ENCODE results near the gene LRRC14B. TPM values are rescaled to one million over a fixed set of nuclear protein-coding genes. Genes with fewer than 3 reads are reported as not detected.

Gene LRRC14B
- polyA plus RNA-seq, 12 donors: 10.9 to 43.0 (median 22.5) TPM; not detected in 1

DNA sequence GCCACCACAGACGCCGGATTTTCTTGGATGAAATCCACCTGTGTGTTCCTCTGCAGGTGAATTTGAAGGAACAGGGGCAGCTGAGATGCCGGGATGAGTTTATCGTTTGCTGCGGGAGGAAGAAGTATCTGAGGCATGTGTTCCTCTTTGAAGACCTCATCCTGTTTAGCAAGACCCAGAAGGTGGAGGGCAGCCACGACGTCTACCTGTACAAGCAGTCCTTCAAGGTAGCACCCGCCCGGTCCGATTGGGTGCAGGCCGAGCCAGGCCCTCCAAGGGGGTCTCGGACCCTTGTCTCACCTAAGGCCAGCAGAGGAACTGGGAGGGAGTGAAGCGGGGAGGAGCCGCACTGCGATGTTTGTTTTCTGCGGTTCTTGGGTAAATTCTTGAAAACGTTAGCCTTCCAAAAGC, 18.4 kb upstream of the LRRC14B start:
- DNase-seq: no peak

DNA sequence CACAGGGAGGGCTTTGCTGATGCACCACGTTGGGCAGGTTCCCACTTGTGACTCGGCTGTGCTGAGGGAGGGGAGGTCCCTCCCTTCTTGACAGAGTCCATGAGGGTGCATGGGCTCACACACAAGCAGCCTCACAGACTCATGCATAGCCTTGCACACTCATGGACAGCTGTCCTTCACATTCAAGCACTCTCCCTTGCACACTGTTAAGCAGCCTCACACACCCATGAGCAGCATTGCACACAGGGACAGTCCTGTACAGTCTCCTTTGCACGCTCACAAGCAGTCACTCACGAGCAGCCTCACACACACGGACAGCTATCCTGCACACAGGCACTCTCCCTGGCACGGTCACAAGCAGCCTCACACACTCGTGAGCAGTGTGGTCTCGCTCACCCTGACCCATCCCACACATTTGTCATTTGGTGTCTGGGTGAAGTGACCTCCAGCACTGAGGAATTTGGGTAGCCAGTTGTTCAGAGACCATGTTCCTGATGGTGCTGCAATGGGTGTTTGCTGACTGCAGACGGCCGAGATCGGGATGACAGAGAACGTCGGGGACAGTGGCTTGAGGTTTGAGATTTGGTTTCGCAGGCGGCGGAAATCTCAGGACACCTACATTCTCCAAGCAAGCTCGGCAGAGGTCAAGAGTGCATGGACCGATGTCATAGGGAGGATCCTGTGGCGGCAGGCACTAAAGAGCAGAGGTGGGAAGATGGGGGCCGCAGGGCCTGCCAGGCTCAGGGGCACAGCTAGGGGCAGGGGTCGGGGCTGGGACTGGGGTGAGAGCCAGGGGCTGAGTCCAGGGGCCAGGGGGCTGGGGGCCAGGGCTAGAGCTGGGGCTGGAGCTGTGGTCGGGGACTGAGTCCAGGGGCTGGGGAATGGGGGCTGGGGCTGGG, 17.7 kb upstream of the LRRC14B start:
- no peak for DNase-seq

DNA sequence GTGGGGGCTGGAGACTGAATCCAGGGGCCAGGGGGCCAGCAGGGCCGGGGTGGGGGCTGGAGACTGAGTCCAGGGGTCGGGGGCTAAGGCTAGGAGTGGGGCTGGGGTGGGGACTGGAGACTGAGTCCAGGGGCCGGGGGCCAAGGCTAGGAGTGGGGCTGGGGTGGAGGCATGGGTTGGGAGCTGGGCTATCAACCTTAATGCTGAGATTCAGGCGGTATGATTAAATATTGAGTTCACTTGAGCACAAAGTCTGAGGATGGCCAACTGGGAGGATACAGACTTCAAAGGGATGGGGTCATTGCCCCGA, 17.0 kb upstream of the LRRC14B start:
- DNase-seq: no peak

DNA sequence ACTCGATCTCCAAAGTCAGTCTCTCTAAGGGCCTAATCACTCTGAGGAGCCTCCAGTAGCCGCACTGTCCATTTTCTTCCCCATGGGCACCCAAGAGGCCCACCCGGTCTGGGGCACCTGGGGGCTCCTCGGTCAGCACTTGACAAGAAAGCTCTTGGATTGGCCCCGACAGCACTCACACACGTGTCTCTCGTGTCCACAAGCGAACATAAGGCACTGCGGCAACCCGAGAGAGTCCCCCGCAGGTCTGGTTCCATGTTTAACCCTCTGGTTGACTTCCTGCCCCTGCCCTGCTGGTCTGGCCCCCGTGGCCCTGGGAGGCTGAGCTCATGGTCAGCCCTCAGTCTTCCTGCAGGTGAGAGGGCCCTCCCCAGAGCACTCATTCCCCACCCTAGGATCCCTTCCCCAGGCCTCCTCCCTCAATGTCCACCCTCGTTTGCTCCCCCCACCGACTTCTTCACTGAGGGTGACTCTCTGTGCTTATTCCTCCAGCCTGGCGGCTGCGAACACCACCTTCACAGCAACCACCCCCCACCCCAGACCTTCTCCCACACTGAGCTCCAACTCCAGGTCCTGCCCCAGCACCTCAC, 16.3 kb upstream of the LRRC14B start:
- DNase-seq: no peak

DNA sequence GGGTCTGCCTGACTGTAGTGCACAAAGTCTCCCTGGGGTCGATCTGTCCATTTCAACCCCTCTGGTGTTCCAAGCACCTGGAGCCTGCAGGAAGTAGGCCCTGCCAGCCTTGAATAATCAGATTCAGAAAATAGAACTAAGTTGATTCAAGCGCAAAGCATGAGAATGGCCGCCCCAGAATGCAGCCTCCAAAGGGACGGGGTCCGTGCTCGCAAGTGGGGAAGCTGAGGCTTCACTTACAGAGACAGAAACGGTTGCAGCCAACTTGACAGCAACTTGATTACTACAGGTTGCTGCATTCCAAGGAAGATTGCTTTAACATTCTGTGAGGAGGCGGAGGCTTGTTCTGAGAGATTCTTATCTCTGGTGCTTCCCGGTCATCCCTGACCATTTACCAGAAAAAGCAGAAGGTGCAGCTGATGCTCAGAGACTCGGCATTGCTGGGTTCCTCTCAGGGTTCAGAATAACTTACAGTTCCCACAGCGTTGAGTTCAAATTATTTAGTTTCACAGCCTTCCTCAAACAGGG, 14.9 kb upstream of the LRRC14B start:
- DNase-seq: no peak

DNA sequence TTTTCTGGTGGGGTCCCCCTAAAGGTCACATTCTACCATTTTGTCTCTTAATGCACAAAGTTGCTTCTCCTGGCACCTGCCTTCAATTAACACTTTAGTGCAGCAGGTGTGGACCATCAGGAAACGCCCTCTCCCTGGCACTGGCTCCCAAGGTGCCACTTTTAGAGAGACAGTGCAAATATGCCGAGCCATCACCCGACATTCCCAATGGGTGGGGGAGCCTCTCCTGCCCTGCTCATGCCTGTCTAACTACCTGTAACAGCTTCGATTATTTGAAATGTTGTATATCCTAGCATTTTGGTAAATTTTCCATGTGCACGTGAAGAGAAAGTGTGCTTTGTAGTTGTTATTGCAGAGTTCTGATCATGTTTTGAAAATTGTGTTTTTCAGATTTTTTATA, 13.2 kb upstream of the LRRC14B start:
- DNase-seq: no peak

DNA sequence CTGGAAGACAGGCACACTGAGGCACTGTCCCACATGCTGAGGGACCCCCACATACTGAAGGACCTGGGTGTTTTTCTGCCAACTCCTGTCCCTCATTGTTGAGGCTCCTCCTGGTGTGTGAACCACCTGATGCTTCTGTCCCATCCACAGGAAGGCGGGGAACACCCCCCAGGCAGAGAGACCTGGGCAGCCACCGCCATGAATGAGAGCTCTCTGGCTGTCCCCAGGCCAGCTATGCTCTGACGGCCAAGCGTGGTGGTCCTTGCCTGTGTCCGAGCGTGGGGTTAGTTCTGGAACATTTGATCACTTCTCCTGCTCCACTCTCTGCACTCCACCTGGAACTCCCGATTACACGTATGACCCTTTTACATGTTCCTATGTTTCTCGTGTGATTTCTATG, 11.9 kb upstream of the LRRC14B start:
- DNase-seq: no peak

DNA sequence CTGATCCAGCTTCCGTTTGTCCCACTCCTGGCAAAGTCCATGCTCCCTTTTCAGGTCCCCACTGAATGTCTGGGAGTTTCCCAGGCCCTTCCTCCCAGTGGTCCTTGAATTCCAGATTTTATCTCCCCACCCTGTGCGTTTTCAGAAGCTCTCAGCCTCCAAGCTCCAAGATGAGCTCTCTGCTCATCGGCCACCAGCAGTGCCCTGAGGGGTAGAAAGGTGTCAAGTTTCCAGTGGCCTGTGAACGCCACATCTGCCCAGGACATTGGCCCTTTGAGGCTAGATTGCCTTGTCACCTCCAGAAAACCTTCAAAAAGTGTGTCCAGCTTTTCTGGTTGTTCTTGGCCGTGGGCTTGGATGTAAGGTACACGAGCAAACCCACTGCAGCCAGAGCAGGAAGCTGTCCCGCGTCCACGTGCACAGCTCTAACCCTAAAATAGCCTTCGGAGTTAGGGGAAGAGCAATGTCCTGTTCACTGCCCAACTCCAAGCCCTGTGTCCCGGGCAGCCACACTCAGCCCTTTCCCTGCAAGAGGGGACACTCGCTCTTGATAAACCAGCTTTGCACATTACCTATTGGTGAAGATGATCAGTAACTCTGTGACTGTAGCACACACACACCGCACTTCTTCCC, 10.9 kb upstream of the LRRC14B start:
- no peak for DNase-seq

DNA sequence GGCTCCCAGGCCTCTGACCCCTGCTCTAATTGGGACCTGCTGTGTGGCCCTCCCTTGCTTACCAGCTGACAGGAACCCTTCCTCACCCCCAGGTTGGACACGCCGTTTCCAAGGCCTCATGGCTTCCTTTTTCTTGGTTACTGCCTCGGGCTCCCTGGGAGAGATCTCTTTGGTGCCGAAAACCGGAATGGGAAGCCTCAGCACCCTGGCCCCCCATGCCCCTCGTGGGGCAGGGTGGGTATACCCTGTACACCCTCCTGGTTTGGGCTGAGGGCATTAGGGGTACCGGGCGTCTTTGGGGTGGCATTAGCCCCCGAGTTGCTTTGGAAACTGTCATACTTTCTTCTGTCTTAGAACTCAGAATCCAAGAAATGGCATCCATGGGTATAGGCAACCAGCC, 10.1 kb upstream of the LRRC14B start:
- no peak for DNase-seq

DNA sequence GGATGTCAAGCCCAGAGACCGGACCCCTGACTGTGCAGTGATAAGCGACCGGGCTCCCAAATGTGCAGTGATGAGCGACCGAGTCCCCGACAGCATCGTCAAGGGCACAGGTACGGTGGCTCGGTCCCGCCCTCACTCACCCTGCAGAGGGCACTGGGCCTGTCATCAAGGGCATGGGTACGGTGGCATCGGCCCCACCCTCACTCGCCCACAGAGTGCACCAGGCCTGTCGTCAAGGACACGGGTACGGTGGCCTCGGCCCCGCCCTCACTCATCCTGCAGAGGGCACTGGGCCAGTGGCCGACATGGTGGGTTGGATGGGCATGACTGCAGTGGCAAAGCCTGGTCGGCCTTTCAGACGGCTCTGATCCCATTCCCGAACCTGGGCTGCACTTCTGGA, 9.7 kb upstream of the LRRC14B start:
- no peak for DNase-seq

DNA sequence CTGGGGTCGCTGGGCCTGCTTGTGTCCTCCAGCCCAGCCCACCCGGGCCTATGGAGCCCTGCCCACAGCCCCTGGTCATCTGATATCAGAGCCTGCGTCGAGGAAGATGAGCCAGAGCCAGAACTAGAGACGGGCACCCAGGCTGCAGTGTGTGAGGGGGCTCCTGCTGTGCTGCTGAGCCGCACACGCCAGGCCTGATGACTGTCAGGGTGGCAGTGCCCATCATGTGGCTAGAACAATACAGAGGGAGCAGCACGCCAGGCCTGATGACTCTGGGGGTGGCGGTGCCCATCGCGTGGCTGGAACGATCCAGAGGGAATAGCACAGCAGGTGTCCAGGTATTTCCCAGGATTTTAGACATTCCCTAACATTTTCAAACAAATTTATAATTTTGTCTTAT, 9.2 kb upstream of the LRRC14B start:
- no peak for DNase-seq

DNA sequence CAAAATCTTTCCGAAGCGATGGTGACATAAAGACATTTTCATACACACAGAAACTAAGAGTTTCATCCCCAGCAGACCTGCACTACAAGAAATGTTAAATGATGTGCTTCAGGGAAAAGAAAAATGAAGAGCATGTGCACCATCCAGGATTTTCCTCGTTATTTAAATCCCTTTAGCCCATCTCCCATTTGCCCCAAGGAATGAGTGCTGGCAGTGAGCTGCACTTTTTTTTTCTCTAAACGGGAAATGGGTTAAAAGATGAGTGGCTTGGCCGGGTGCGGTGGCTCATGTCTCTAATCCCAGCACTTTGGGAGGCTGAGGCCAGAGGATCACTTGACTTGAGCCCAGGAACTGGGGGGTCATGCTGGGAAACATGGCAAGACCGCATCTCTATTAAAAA, 6.8 kb upstream of the LRRC14B start:
- DNase-seq: no peak

DNA sequence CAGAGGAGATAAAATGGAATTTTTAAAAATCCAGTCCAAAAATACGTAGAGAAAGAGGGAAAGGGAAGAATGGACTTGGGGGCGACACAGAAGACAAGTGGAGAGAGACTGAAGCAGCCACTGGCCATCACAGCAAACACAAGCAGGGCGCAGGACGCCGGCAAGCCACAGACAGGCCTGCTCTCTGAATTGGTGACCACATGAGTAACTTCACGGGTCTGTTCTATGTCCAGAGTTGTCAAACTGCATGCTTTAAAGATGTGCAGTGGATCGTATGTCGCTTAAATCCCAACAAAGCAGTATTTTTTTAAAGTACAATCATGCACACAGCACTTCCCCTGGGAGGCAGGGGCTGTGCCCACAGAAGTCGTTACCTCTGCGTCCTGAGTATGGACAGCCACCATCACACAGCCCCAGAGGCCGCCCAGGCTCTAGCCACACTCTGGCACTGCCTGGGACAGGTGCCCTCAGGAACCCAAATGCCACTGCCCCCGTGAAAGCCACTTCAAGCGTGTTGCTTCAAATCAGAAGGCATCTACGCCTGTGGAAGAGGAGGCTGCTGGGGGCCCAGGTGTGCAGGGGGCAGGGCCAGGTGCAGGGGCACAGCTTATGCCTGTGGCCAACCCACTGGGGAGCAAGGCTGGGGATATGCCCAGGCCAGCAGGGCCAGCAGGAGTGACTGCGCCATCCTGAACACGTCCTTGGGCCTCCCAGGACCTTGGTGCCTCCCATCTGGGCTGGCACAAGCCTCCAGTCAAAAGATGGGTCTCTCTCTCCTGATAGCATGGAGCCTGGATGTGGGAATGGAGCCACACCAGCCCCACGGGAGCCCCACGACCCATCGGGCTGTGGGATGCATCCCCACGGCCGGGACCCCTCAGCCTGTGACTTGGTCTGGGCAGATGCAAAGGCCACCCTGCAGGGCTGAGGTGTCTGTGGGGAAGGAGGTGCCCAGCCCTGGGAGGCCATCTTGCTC, 5.9 kb upstream of the LRRC14B start:
- DNase-seq: no peak

DNA sequence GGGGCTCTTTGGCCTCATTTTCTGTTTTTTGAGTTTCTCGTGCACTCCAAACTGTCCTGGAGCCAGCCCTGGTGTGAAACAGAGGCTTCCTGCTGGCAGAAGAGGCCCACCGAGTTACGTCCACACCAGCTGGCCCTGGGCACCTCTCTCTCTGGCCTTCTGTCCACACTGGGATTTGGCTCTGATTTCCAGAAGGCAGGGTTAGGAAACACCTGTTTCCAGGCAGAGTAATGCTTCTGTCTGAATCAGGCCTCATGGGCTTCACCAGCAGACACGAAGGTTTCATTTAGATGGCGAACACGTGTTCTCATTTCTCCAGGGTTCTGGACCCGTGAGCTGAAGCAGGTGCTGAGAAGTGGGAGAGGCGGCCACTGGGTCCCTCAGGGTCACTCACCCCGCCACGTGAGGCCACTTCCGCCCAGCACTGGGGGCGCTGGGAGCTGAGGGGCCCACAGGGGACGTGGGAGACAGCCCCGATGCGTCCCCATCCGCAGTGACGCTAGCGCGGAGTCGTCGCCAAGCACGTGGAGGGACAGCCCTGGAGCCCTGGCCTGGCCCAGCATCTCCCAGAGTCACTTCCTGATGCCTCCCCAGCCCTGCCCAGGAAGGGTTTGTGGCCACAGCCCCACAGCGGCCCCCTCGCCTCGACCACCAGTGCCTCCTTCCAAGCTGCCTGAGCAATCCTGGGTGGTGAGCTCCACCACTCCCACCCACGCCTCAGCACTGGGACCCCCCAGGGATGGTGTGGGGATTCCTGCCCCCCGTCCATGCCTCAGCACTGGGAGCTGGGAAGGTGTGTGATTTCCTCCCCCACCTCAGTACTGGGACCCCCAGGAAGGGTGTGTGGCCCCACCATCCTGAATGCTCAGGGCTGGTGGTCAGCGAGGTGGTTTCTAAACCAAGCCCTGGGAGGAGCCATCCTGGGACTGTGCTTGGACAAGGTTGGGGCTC, 4.9 kb upstream of the LRRC14B start:
- DNase-seq: no peak

DNA sequence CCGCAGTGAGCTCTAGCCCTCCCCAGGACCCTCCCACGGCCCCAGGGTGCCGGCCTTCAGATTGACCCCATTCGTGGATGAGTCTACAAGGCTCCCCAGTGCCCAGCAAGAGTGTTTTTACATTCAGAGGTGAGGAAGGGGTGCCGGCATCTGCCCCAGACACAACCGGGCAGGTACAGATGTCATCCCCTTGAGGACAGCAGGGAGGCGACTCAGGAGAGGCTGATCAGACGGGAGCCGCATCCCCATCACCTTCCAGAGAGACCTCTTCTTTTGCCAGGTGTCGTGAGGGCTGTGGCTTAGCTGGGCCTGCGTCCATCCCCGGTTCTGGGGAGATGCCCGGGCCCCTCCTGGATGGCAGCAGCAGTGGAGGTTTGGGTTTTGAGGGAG, 4.3 kb upstream of the LRRC14B start:
- no peak for DNase-seq

DNA sequence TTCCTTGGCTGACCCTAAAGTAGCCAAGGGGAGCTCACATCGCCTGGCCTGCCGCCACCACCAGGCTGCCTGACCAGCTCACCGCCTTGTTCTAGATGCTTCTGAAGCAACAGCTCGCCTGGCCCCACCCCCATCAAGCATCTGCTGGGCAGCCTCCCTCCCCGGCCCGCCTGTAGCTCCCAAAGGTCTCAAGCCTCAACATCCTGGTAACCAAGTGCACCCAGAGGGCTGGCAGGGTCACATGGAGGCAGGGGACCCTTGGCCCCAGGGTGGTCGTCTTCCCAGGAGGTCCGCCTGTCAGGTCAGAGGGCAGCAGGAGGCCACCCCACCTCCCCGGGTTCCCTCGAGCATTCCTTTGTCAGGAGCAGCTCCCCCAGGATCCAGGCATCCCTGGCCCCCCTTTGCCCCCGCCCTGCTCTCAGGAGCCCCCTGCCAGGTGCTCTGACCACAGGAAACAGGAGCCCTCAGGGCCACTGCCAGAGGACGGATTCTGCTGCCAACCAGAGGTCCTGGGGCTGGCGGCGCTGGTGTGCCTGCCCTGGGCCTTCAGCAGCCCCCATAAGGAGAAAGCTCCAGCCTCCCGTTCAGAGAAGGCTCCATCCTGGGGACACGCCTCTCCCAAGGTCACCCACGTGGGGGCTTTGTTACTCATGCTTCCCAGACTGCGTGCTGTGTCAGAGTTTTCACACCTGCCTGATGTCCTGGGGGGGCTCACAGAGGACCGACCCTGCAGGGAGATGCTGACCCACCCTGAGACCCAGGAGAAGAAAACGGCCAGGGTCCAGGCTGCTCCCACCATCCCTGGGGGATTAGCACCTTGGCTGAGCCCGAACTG, 3.5 kb upstream of the LRRC14B start:
- DNase-seq: no peak

DNA sequence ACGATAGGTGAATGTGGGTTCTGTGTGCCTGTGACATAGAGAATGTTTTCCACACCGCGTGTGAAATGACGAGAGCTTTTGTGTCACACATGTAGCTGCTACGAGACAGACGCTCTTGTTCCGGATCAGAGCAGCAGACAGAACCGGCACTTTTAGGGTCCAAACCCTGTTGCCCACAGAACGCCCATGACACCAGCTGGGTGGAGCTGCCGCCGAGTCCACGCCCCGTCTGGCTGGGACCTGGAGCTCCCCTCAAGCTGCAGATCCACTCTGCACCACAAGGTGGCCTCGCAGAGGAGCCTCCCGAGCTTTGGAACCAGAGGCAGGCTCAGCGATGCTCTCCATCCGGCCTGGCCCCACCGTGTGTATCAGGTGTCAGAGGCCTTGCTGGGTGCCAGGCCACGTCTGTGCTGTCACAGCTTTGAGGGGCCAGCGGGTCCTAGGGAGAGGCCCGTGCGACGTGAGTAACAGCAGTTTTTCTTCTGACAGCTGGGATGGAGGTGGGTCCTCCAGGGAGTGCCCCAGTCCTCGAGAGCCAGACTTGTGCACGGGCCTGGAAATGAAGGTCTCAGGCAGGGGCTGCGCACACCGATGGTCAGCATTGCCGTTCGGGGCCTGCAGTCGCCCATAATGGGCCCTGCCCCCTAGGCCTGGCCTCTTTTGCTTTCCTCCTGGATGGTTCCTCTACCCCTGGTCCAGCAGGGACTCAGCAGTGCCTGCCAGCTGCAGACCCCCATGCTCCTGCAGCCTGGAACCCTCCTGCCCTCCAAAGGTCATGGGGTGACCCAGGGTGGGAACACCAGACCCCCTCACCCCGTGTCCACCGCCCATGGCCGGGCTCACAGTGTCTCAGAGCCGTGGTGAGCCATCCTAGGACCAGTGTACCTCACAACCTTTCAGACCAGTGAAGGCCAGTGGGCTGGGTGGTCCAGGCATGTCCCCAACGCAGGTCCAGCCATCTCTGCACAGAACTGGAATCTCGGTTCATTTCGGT, 2.5 kb upstream of the LRRC14B start:
- peak; percentile 90 for DNase-seq

DNA sequence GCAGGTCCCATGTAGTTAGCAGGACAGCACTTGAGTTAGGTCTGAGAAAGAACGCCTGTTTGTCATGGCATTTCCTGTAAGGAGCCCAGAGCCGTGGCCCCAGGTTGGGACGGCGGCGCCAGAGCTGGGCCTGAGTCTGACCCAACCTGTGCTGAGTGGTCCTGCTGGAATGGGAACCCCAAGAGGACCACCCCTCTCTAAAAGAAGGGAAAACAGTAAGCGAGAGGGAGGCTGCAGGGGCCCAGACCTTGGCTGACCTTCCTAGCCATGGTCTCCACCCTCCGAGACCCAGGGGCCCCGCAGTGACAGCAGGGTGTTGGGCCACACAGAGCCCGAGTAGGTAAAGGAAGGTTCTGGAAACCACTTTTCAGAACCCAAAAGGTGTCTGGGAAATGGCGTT, 1.8 kb upstream of the LRRC14B start:
- no peak for DNase-seq

Data from muscle of arm (tissue), 12 donors.